ENCODE data around the gene ZNF837. TPM values are rescaled to one million over a fixed set of nuclear protein-coding genes. Genes with fewer than 3 reads are reported as not detected.

The ZNF837 gene
- total RNA-seq, 1 experiment from 2014 or later: 3.3 TPM

DNA sequence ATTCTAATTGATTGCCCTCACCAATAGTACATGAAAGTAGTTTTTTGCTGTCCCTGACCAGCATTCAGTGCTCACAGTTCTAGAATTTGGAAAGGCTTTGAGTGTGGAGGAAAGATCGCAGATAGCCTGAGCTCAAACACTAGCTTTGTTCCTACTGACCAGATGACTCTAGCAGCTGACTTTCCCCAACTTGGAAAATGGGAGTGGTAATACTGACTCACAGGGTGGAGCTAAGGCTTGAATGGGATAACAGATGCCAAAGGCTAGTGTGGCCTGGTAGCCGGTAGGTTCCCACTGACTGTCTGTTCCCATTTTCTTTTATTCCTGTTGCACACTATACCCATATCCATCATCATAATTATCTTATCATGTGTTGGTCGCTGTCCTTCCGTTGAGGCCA lies 50.4 kb downstream of the ZNF837 start:
- H3K79me2 ChIP-seq (ENCODE audit: low read depth): peaks cover 16% of the 10 kb centered on the region
- H3K9me2 ChIP-seq (ENCODE audit: insufficient read depth): no peaks in the 10 kb centered on the region
- H2AFZ ChIP-seq: no peak overlapping the region
- POLR2A ChIA-PET (ENCODE audit: unreplicated experiment): interaction anchor here (0.6 to 1.0 kb wide), 4 partner anchors 32 to 133 kb away, joined by 3 to 5 read pairs (median 4); no protein-coding TSS in a partner anchor
- no peaks in the 10 kb centered on the region for H4K20me1 ChIP-seq (ENCODE audit: insufficient read depth)
- no TSS peak for BruUV-seq (replicated peaks)
- CTCF ChIA-PET: no interaction called here
- no peaks in the 10 kb centered on the region; the same call in 1 of the 2 replicates for H3K4me1 ChIP-seq (replicated peaks; ENCODE audit: insufficient read depth)
- H3K4me2 ChIP-seq: peak overlapping the region; percentile 49
- intact Hi-C loops (cut with micrococcal nuclease; ENCODE audit: unreplicated experiment): no loop called here
- H3K36me3 ChIP-seq (ENCODE audit: low read depth): no peaks in the 10 kb centered on the region
- H3F3A ChIP-seq (ENCODE audit: insufficient read depth, low read depth): peaks cover 9% of the 10 kb centered on the region; the same call in 1 of the 2 replicates
- H3K27me3 ChIP-seq (ENCODE audit: insufficient read depth, low read depth): no peaks in the 10 kb centered on the region
- peak; percentile 9 to 55 for DNase-seq
- no peak overlapping the region for H3K27ac ChIP-seq
- TF ChIP-seq, protein P1, sequence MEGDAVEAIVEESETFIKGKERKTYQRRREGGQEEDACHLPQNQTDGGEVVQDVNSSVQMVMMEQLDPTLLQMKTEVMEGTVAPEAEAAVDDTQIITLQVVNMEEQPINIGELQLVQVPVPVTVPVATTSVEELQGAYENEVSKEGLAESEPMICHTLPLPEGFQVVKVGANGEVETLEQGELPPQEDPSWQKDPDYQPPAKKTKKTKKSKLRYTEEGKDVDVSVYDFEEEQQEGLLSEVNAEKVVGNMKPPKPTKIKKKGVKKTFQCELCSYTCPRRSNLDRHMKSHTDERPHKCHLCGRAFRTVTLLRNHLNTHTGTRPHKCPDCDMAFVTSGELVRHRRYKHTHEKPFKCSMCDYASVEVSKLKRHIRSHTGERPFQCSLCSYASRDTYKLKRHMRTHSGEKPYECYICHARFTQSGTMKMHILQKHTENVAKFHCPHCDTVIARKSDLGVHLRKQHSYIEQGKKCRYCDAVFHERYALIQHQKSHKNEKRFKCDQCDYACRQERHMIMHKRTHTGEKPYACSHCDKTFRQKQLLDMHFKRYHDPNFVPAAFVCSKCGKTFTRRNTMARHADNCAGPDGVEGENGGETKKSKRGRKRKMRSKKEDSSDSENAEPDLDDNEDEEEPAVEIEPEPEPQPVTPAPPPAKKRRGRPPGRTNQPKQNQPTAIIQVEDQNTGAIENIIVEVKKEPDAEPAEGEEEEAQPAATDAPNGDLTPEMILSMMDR (conservative IDR thresholded peaks at IDR 0.05): no peak
- TF ChIP-seq EZH2 (IDR thresholded peaks at IDR 0.05; ENCODE audit: low read depth): no peak
- H3K4me3 ChIP-seq: no peak overlapping the region
- no peaks in the 10 kb centered on the region for H3K9me3 ChIP-seq (ENCODE audit: insufficient read depth, low read depth)

DNA sequence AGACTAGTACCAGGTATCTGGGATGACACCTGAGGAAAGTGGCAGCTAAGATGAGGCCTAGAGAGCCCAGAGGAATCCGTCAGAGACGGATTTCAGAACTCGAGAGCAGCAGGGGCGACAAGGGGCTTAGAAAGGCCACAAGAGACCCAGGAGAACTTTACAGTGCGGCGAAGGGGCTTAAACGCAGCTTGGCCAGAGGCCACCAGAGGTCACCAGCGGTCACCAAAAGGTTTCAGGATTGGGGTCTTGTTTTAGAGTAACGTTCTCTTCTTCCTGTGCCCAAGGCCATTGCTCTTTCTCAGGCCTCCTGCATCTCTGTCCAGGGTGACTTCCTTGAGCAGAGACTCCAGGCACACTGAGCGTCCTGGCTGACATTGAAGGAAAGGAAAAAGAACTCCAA lies 51.8 kb downstream of the ZNF837 start:
- H3K27me3 ChIP-seq (ENCODE audit: insufficient read depth, low read depth): no peaks in the 10 kb centered on the region
- no peaks in the 10 kb centered on the region for H3K9me3 ChIP-seq (ENCODE audit: insufficient read depth, low read depth)
- ChIA-PET POLR2A (ENCODE audit: unreplicated experiment) (no interaction called here), CTCF (no interaction called here)
- no peak overlapping the region for H3K27ac ChIP-seq
- H3K9me2 ChIP-seq (ENCODE audit: insufficient read depth): no peaks in the 10 kb centered on the region
- H3K4me2 ChIP-seq: no peak overlapping the region
- H3K4me3 ChIP-seq: no peak overlapping the region
- intact Hi-C loops (cut with micrococcal nuclease; ENCODE audit: unreplicated experiment): no loop called here
- H3K36me3 ChIP-seq (ENCODE audit: low read depth): no peaks in the 10 kb centered on the region
- H2AFZ ChIP-seq: no peak overlapping the region
- peaks cover 26% of the 10 kb centered on the region for H3K79me2 ChIP-seq (ENCODE audit: low read depth)
- H3F3A ChIP-seq (ENCODE audit: insufficient read depth, low read depth): peaks cover 9% of the 10 kb centered on the region; the same call in 1 of the 2 replicates
- H3K4me1 ChIP-seq (replicated peaks; ENCODE audit: insufficient read depth): no peaks in the 10 kb centered on the region; the same call in 1 of the 2 replicates
- H4K20me1 ChIP-seq (ENCODE audit: insufficient read depth): no peaks in the 10 kb centered on the region
- no TSS peak for BruUV-seq (replicated peaks)
- TF ChIP-seq, protein P1 (conservative IDR thresholded peaks at IDR 0.05): no peak
- TF ChIP-seq EZH2 (IDR thresholded peaks at IDR 0.05; ENCODE audit: low read depth): no peak
- DNase-seq: no peak

DNA sequence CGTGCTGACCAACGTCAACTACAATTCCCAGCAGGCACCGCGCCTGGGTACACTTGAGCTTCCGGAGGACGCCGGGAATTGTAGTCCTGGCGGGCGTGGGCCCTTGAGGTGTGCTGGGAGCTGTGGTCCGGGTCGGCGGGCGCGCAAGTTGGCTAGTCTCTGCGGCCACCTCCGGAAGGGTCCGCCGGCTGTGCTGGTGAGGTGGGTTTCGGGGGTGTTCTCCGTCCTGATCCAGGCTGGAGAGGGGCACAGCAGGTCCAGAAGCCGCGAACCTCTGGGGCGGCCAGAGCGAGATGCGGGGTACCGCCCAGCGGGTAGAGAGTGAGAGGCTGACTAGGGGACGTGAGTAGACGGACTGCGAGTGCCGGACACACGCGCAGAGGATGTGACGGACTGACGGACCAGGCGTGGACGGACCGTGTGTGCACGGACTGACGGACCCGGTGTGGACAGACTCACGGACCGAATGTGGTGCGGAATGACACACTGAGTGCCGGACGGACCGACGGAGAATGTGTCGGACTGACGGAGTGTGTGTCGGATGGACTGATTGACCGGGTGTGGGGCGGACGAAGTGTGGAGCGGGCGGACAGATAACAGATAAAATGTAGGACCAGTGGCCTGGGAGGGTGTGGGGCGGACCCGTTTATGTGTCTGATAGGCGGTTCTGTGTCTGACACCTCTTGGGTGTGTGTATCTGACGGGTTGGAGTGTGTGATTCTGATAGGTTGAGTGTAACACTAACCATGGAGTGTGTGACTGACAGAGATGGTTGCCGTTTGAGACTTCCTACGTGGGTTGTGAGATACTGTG lies 53.7 kb downstream of the ZNF837 start, which contains the start of gene ZSCAN22:
TSS of gene ZSCAN22 (plus strand) at position 81 of the 813 bp plus-strand sequence. CDS start 7,809 bp downstream, outside the sequence.
- H3K79me2 ChIP-seq (ENCODE audit: low read depth): peaks cover 26% of the 10 kb centered on the region
- POLR2A ChIA-PET (ENCODE audit: unreplicated experiment): interaction anchor here (0.6 to 1.0 kb wide), 9 partner anchors 22 to 410 kb away, joined by 3 to 13 read pairs (median 3); partner anchors contain the start of genes CHMP2A, ERVK3-1 and ZNF497
- no TSS peak for BruUV-seq (replicated peaks)

More for the DNA sequence above, 53.7 kb downstream of the ZNF837 start, which contains the start of gene ZSCAN22:
- H3K9me2 ChIP-seq (ENCODE audit: insufficient read depth): no peaks in the 10 kb centered on the region
- peak within 1 kb of the TSS; percentile 50 for H3K27ac ChIP-seq
- intact Hi-C loops (cut with micrococcal nuclease; ENCODE audit: unreplicated experiment): loop anchor here (2.0 kb wide), 3 partner anchors 22 to 192 kb away; partner anchors contain the start of genes ERVK3-1, ZBTB45 and ZNF8
- no peaks in the 10 kb centered on the region for H3K36me3 ChIP-seq (ENCODE audit: low read depth)
- H2AFZ ChIP-seq: peak within 1 kb of the TSS; percentile 81
- DNase-seq: peak; percentile 86 to 90
- H3F3A ChIP-seq (ENCODE audit: insufficient read depth, low read depth): peaks cover 9% of the 10 kb centered on the region; the same call in 1 of the 2 replicates
- TF ChIP-seq, protein P1 (conservative IDR thresholded peaks at IDR 0.05): no peak
- TF ChIP-seq EZH2 (IDR thresholded peaks at IDR 0.05; ENCODE audit: low read depth): no peak
- H3K4me3 ChIP-seq: peak within 1 kb of the TSS; percentile 80
- H3K4me2 ChIP-seq: peak within 1 kb of the TSS; percentile 90
- H3K27me3 ChIP-seq (ENCODE audit: insufficient read depth, low read depth): no peaks in the 10 kb centered on the region
- H3K9me3 ChIP-seq (ENCODE audit: insufficient read depth, low read depth): no peaks in the 10 kb centered on the region
- H4K20me1 ChIP-seq (ENCODE audit: insufficient read depth): no peaks in the 10 kb centered on the region
- no peaks in the 10 kb centered on the region; the same call in 1 of the 2 replicates for H3K4me1 ChIP-seq (replicated peaks; ENCODE audit: insufficient read depth)
- CTCF ChIA-PET: interaction anchor here (0.6 to 1.1 kb wide), 2 partner anchors 86 to 192 kb away, joined by 4 read pairs; partner anchors contain the start of gene ZBTB45

Data from PC-9 (cell line).